ENCODE measurements around the gene DHX16. TPM values are rescaled to one million over a fixed set of nuclear protein-coding genes. Genes with fewer than 3 reads are reported as not detected.
A peak's percentile ranks its signal among the peaks of the same experiment; 100 is the strongest.

DHX16 gene
- total RNA-seq, 5 donors from 2014 or later (not counting 1 experiment from before 2014, with no cell fraction given), result 29.0 to 51.9 (median 46.2) TPM

DNA sequence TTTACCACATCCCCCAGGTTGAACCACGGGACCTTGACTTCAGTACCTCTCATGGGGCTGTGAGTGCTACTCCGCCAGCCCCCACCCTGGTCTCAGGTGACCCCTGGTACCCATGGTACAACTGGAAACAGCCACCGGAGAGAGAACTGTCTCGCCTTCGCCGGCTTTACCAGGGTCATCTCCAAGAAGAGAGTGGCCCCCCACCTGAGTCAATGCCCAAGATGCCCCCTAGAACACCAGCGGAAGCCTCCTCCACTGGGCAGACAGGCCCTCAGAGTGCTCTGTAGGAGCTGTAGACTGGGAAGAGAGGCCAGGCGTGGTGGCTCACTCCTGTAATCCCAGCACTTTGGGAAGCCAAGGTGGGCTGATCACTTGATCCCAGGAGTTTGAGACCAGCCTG lies 47.3 kb downstream of the DHX16 start:
- no peaks in the 10 kb centered on the region for H3K27me3 Mint-ChIP-seq

DNA sequence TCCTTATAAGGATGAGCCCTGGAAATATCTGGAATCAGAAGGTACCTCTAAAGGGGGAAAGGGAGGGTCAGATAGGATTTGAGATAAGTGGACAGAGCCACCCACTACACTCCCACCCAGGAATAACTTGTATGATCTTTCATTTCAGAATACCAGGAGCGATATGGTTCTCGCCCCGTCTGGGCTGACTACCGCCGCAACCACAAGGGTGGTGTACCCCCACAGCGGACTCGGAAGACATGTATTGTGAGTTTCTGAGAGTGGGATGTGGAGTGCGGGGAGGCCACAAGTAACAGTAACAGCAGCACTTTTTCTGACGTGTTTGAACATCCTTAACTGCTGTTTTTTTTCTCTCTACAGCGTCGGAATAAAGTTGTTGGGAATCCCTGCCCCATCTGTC lies 53.2 kb downstream of the DHX16 start:
- H3K36me3 Mint-ChIP-seq, result peaks cover 43% of the 10 kb centered on the region
- no peaks in the 10 kb centered on the region for H3K27me3 ChIP-seq (replicated peaks in 1 of 2; ENCODE audit: control insufficient read depth in 2 of 2, extremely low read depth in 1 of 2, insufficient read depth in 2 of 2, low read length in 1 of 2)
- H3K36me3 ChIP-seq (ENCODE audit: control insufficient read depth in 2 of 2, extremely low read depth in 1 of 2, insufficient read depth in 1 of 2, low read length in 1 of 2), result peaks cover 10 to 54% of the 10 kb centered on the region in 2 donors

More for the DNA sequence above, 47.3 kb downstream of the DHX16 start:
- 93% methylated on average over 4 of the region's 8 CpGs for WGBS (ENCODE audit: insufficient coverage)
- DNase-seq (no peak), ATAC-seq (replicated peaks in 1 of 4) (no peak)
- H3K36me3 Mint-ChIP-seq, result peaks cover 28% of the 10 kb centered on the region
- POLR2A ChIA-PET, result no interaction called here
- no peaks in the 10 kb centered on the region for H3K9me3 Mint-ChIP-seq
- peak overlapping the region in 1 of 3 donors; percentile 87 for H3K4me3 Mint-ChIP-seq
- Histone ChIP-seq H3K4me3 (ENCODE audit: control insufficient read depth in 1 of 2, extremely low read depth in 1 of 2, low read length in 1 of 2) (no peak overlapping the region), H3K36me3 (ENCODE audit: control insufficient read depth in 2 of 2, extremely low read depth in 1 of 2, insufficient read depth in 1 of 2, low read length in 1 of 2) (peaks cover 15 to 49% of the 10 kb centered on the region in 2 donors), H3K4me1 (ENCODE audit: control insufficient read depth in 1 of 2, extremely low read depth in 1 of 2, insufficient read depth in 2 of 2, low read length in 2 of 2) (peaks cover 7 to 20% of the 10 kb centered on the region in 2 experiments), H3K27ac (ENCODE audit: low read length) (peak overlapping the region; percentile 81), H3K27me3 (replicated peaks in 1 of 2; ENCODE audit: control insufficient read depth in 2 of 2, extremely low read depth in 1 of 2, insufficient read depth in 2 of 2, low read length in 1 of 2) (no peaks in the 10 kb centered on the region), H3K9me3 (no peaks in the 10 kb centered on the region)
- H3K27ac Mint-ChIP-seq, result peak overlapping the region; percentile 18 to 94
- CTCF ChIA-PET, result interaction anchor here in 1 of 2 donors (0.6 to 1.1 kb wide), 2 partner anchors 8 to 142 kb away, joined by 3 read pairs; partner anchors contain the start of gene MRPS18B
- H3K4me1 Mint-ChIP-seq, result peaks cover 25 to 30% (median 26%) of the 10 kb centered on the region in 3 donors

DNA sequence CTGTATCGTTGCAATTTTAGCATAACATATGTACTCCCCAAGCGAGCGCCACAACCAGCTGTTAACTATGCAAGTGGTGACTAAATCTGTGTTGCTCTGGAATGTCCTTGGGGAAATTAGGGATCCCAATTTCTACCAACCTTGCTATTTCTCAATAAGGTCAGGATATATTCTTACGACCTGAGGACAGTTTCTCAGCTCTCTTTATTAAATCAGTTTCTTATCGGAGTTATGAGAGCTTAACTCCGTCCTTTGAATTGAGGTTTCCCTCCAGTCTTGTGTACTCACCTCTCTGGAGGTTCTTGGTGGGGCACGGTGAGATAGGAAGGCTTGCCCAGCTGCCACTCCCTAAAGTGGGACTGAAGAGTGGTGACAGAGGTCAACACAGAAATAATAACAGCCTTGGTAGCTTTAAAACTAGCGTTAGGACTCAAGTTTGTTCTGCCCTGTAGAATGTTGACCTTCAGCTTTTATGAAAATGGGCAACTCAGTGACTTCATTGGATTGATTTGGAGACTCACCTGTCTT lies 54.5 kb downstream of the DHX16 start:
- peaks cover 0 to 2% of the 10 kb centered on the region in 2 donors for H3K27me3 Mint-ChIP-seq
- H3K27me3 ChIP-seq (replicated peaks in 1 of 2; ENCODE audit: control insufficient read depth in 2 of 2, extremely low read depth in 1 of 2, insufficient read depth in 2 of 2, low read length in 1 of 2), result no peaks in the 10 kb centered on the region
- ATAC-seq (replicated peaks in 1 of 4) (no peak), DNase-seq (no peak)
- H3K4me1 ChIP-seq (ENCODE audit: control insufficient read depth in 1 of 2, extremely low read depth in 1 of 2, insufficient read depth in 2 of 2, low read length in 2 of 2), result peaks cover 21 to 29% of the 10 kb centered on the region in 2 experiments
- peak overlapping the region; percentile 93 to 100 (median 98) for H3K4me3 Mint-ChIP-seq
- ChIA-PET POLR2A (interaction anchor here (0.6 to 0.8 kb wide), 5 partner anchors 31 to 103 kb away, joined by 3 to 11 read pairs (median 3); partner anchors contain the start of gene MDC1 (in 1 of the 2)), CTCF (interaction anchor here (0.9 to 1.7 kb wide), 6 partner anchors 8 to 104 kb away, joined by 3 to 5 read pairs (median 4); partner anchors contain the start of genes ABCF1 (in 1 of the 2), ATAT1 (in 1 of the 2) and DHX16 (in 1 of the 2))
- peak overlapping the region; percentile 85 to 88 for H3K4me3 ChIP-seq (ENCODE audit: control insufficient read depth in 1 of 2, extremely low read depth in 1 of 2, low read length in 1 of 2)
- peak overlapping the region; percentile 100 for H3K27ac ChIP-seq (ENCODE audit: low read length)
- no peaks in the 10 kb centered on the region for H3K9me3 ChIP-seq
- peak overlapping the region; percentile 100 for H3K27ac Mint-ChIP-seq
- peaks cover 7 to 42% of the 10 kb centered on the region in 2 donors for H3K36me3 ChIP-seq (ENCODE audit: control insufficient read depth in 2 of 2, extremely low read depth in 1 of 2, insufficient read depth in 1 of 2, low read length in 1 of 2)
- no peaks in the 10 kb centered on the region for H3K9me3 Mint-ChIP-seq
- peaks cover 44% of the 10 kb centered on the region for H3K36me3 Mint-ChIP-seq
- H3K4me1 Mint-ChIP-seq, result peaks cover 30 to 39% (median 32%) of the 10 kb centered on the region in 3 donors
- WGBS (ENCODE audit: insufficient coverage), result 0% methylated on average over 1 of the region's 8 CpGs

More for the DNA sequence above, 53.2 kb downstream of the DHX16 start:
- ChIA-PET POLR2A (interaction anchor here in 1 of 2 donors (0.5 kb wide), 1 partner anchor 679 kb away, joined by 4 read pairs; no protein-coding TSS in a partner anchor), CTCF (no interaction called here)
- peak overlapping the region; percentile 93 to 100 (median 98) for H3K4me3 Mint-ChIP-seq
- DNase-seq (no peak), ATAC-seq (replicated peaks in 1 of 4) (no peak)
- no peak overlapping the region for H3K27ac ChIP-seq (ENCODE audit: low read length)
- H3K4me3 ChIP-seq (ENCODE audit: control insufficient read depth in 1 of 2, extremely low read depth in 1 of 2, low read length in 1 of 2), result no peak overlapping the region
- peaks cover 18 to 27% (median 20%) of the 10 kb centered on the region in 3 donors for H3K4me1 Mint-ChIP-seq
- no peaks in the 10 kb centered on the region for H3K9me3 Mint-ChIP-seq
- no peaks in the 10 kb centered on the region for H3K9me3 ChIP-seq
- H3K27ac Mint-ChIP-seq, result peak overlapping the region; percentile 48 to 73
- peaks cover 10 to 17% of the 10 kb centered on the region in 2 experiments for H3K4me1 ChIP-seq (ENCODE audit: control insufficient read depth in 1 of 2, extremely low read depth in 1 of 2, insufficient read depth in 2 of 2, low read length in 2 of 2)
- H3K27me3 Mint-ChIP-seq, result peaks cover 0 to 2% of the 10 kb centered on the region in 2 donors
- no CpG with 5 or more reads among the region's 11 CpGs for WGBS (ENCODE audit: insufficient coverage)

DNA sequence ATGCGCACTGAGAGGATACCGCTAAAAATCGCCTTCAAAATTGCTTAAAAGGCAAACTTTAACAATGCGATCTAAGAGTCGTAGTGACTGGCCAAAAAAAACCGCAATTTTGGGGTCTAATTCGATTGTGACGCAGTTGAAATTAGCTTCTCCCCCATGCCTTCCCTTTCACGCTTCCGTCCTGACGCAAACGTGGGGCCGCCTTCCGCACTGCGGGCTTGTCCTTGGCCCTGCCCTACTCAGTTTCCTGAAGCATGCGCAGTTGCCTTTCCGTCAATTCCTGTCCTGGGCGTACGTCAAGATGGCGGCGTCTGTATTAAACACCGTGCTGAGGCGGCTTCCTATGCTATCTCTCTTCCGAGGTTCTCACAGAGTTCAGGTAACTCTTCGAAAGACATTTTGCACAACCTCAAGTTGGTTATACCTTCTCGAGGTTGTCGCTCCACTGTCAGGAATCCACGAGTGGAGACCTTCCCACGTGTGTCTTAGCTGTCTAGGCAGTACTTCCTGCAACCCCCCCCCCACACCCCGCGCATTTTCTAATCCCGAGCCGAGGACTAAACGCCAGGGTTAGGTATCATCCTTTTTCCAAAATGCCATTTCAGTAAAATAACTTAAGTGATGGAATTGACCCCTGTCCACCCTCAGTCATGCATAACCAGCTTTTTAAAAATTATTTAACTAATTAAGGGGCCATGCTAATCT lies 55.1 kb downstream of the DHX16 start, which contains the start of gene MRPS18B:
Gene MRPS18B (plus strand): TSS at position 276 of the 705 bp plus-strand sequence. CDS start 26 bp downstream, at position 302.
- Histone ChIP-seq H3K27ac (ENCODE audit: low read length) (peak within 1 kb of the TSS; percentile 100), H3K4me3 (ENCODE audit: control insufficient read depth in 1 of 2, extremely low read depth in 1 of 2, low read length in 1 of 2) (peak within 1 kb of the TSS; percentile 88 to 100), H3K27me3 (replicated peaks in 1 of 2; ENCODE audit: control insufficient read depth in 2 of 2, extremely low read depth in 1 of 2, insufficient read depth in 2 of 2, low read length in 1 of 2) (no peaks in the 10 kb centered on the region), H3K4me1 (ENCODE audit: control insufficient read depth in 1 of 2, extremely low read depth in 1 of 2, insufficient read depth in 2 of 2, low read length in 2 of 2) (peaks cover 27 to 31% of the 10 kb centered on the region in 2 experiments), H3K9me3 (no peaks in the 10 kb centered on the region), H3K36me3 (ENCODE audit: control insufficient read depth in 2 of 2, extremely low read depth in 1 of 2, insufficient read depth in 1 of 2, low read length in 1 of 2) (peaks cover 7 to 38% of the 10 kb centered on the region in 2 donors)
- H3K4me1 Mint-ChIP-seq, result peaks cover 37 to 45% (median 38%) of the 10 kb centered on the region in 3 donors
- whole genome bisulfite sequencing (ENCODE audit: insufficient coverage), result 0% methylated on average over 34 of the region's 34 CpGs
- peak within 1 kb of the TSS; percentile 100 for H3K27ac Mint-ChIP-seq
- no peaks in the 10 kb centered on the region for H3K9me3 Mint-ChIP-seq
- ChIA-PET CTCF (interaction anchor here (0.7 to 1.7 kb wide), 7 partner anchors 8 to 269 kb away, joined by 3 to 5 read pairs (median 3); partner anchors contain the start of genes ABCF1 (in 1 of the 2), ATAT1 (in 1 of the 2) and DHX16 (in 1 of the 2)), POLR2A (interaction anchor here (0.5 to 0.8 kb wide), 6 partner anchors 31 to 104 kb away, joined by 3 to 11 read pairs (median 3); partner anchors contain the start of gene MDC1 (in 1 of the 2))
- H3K4me3 Mint-ChIP-seq, result peak within 1 kb of the TSS; percentile 93 to 100 (median 98)
- peaks cover 43% of the 10 kb centered on the region for H3K36me3 Mint-ChIP-seq
- peak; percentile 77 to 83 (median 79) for ATAC-seq (replicated peaks in 1 of 4)
- DNase-seq, result peak; percentile 91 to 100 (median 99)
- H3K27me3 Mint-ChIP-seq, result peaks cover 0 to 2% of the 10 kb centered on the region in 2 donors

DNA sequence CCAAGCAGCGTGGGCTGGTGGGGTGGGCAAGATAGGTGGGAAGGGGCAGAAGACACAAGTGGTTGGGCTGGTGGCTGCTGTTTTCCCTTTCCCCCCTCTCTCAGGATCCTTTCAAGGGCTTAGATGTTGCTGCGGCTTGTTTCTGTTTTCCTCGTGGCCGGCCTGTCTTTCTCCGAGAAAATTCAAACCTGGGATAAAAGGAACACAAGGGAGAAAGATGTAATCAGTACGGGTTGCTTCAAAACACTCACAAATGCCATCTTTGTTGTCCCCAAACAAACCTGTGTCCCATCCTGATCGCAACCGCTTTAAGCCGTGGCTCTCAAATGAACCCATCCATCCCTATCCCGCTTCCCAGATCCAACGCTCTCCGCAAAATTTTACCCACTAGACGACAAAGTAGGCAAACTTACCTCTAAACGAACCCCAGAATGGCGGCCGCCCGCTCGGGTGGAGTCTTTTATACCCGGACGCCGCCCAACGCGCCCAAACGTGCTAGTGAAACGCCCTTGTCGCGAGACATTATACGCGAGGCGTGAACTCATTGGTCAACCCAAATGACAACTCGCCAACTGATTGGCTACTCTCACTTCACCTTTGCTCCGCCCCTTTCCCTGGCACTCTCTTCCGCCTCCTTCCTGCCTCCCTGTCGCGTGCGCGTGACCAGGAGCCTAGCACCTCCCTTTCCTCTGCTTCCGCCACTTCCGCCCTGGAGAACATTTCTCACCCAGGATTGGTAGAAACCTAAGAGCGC lies 55.8 kb downstream of the DHX16 start, which contains the start of gene PPP1R10:
Gene PPP1R10 (minus strand): TSS at position 433 of the 754 bp plus-strand sequence. CDS start 7,299 bp downstream, outside the sequence.
- Mint-ChIP-seq H3K27ac (peak within 1 kb of the TSS; percentile 100), H3K4me3 (peak within 1 kb of the TSS; percentile 93 to 100 (median 98)), H3K27me3 (peaks cover 0 to 2% of the 10 kb centered on the region in 2 donors), H3K4me1 (peaks cover 42 to 49% (median 43%) of the 10 kb centered on the region in 3 donors), H3K36me3 (peaks cover 39% of the 10 kb centered on the region), H3K9me3 (no peaks in the 10 kb centered on the region)
- peak within 1 kb of the TSS; percentile 100 for H3K27ac ChIP-seq (ENCODE audit: low read length)
- DNase-seq (peak; percentile 94 to 100 (median 98)), ATAC-seq (replicated peaks in 1 of 4) (peak; percentile 78 to 81 (median 78))
- H3K9me3 ChIP-seq, result no peaks in the 10 kb centered on the region
- H3K27me3 ChIP-seq (replicated peaks in 1 of 2; ENCODE audit: control insufficient read depth in 2 of 2, extremely low read depth in 1 of 2, insufficient read depth in 2 of 2, low read length in 1 of 2), result no peaks in the 10 kb centered on the region
- ChIA-PET POLR2A (interaction anchor here in 1 of 2 donors (0.5 to 0.8 kb wide), 2 partner anchors 75 to 104 kb away, joined by 3 read pairs; no protein-coding TSS in a partner anchor), CTCF (interaction anchor here (0.7 to 1.2 kb wide), 3 partner anchors 9 to 270 kb away, joined by 3 to 5 read pairs (median 3); partner anchors contain the start of genes ABCF1 (in 1 of the 2) and ATAT1 (in 1 of the 2))
- H3K36me3 ChIP-seq (ENCODE audit: control insufficient read depth in 2 of 2, extremely low read depth in 1 of 2, insufficient read depth in 1 of 2, low read length in 1 of 2), result peaks cover 7 to 33% of the 10 kb centered on the region in 2 donors
- WGBS (ENCODE audit: insufficient coverage), result under 1% methylated on average over 34 of the region's 40 CpGs
- peaks cover 29 to 33% of the 10 kb centered on the region in 2 experiments for H3K4me1 ChIP-seq (ENCODE audit: control insufficient read depth in 1 of 2, extremely low read depth in 1 of 2, insufficient read depth in 2 of 2, low read length in 2 of 2)
- H3K4me3 ChIP-seq (ENCODE audit: control insufficient read depth in 1 of 2, extremely low read depth in 1 of 2, low read length in 1 of 2), result peak within 1 kb of the TSS; percentile 88 to 100

Measured in T-cell (primary cell).